CD14-positive monocyte (primary cell): ENCODE measurements around the gene RUBCN. TPM values are rescaled to one million over a fixed set of nuclear protein-coding genes. Genes with fewer than 3 reads are reported as not detected.
A peak's percentile ranks its signal among the peaks of the same experiment; 100 is the strongest.
"Not testable (repeated sequence)": the region's sequence is repeated elsewhere in the genome, so short reads cannot be mapped to it uniquely, and the experiment has no call there.

ENCODE experiments used
- DNase-seq, 3 donors: peaks; one replicate each; pipeline ENCODE4 v3.0.0-alpha.2; 2011 to 2022
- H2AFZ ChIP-seq: 2 replicates; pipeline ENCODE4 v1.6.0; 2012; ENCODE audit warnings: mild to moderate bottlenecking, low read depth, low read length, inconsistent platforms; ENCODE audit not compliant: insufficient read depth, poor library complexity, severe bottlenecking
- H3K27ac ChIP-seq, 2 donors: 1 replicate in 1 of 2; 2 replicates in 1 of 2; pipeline ENCODE4 v1.5.1; 2012 to 2013; ENCODE audit warnings: low read length in 2 of 2, control low read depth in 1 of 2, inconsistent platforms in 1 of 2, low read depth in 1 of 2, mild to moderate bottlenecking in 1 of 2
- H3K27me3 ChIP-seq, 2 donors: one replicate each; pipeline versions ENCODE4 v1.6.0 to v1.6.1; 2011 to 2013; ENCODE audit warnings: low read length in 2 of 2; ENCODE audit not compliant: control insufficient read depth in 2 of 2, insufficient read depth in 2 of 2
- H3K36me3 ChIP-seq, 2 donors: replicated peaks in 1 of 2; 1 replicate in 1 of 2; 2 replicates in 1 of 2; pipeline versions ENCODE4 v1.5.1 to v1.6.1; 2012 to 2013; ENCODE audit warnings: low read length in 2 of 2, control low read depth in 1 of 2, inconsistent platforms in 1 of 2, mild to moderate bottlenecking in 1 of 2; ENCODE audit not compliant: insufficient read depth in 2 of 2, control insufficient read depth in 1 of 2
- H3K4me1 ChIP-seq, 2 donors: 1 replicate in 1 of 2; 2 replicates in 1 of 2; pipeline versions ENCODE4 v1.5.1 to v1.6.1; 2012 to 2013; ENCODE audit warnings: low read length in 2 of 2, control low read depth in 1 of 2, inconsistent platforms in 1 of 2, mild to moderate bottlenecking in 1 of 2, moderate library complexity in 1 of 2; ENCODE audit not compliant: insufficient read depth in 2 of 2, control insufficient read depth in 1 of 2
- H3K4me2 ChIP-seq: replicated peaks from 2 replicates; pipeline ENCODE3; 2012; ENCODE audit warnings: low read length, moderate library complexity, mild to moderate bottlenecking; ENCODE audit not compliant: poor library complexity, severe bottlenecking; ENCODE audit errors: extremely low read depth
- H3K4me3 ChIP-seq, 3 experiments: fragments of 200-600 bp in 1 of 3; sonication (generic) in 1 of 3; replicated peaks in 1 of 3; 1 replicate in 2 of 3; 2 replicates in 1 of 3; pipeline ENCODE4 v1.5.1; 2011 to 2013; ENCODE audit warnings: low read length in 3 of 3, mild to moderate bottlenecking in 3 of 3, control low read depth in 2 of 3, low read depth in 2 of 3, inconsistent platforms in 1 of 3, moderate library complexity in 1 of 3
- H3K79me2 ChIP-seq: 2 replicates; pipeline ENCODE4 v1.6.0; 2012; ENCODE audit warnings: mild to moderate bottlenecking, control low read depth, inconsistent platforms, low read length, moderate library complexity; ENCODE audit not compliant: insufficient read depth
- H3K9ac ChIP-seq: 2 replicates; pipeline ENCODE4 v1.6.0; 2017; ENCODE audit warnings: low read length, mild to moderate bottlenecking; ENCODE audit not compliant: insufficient read depth, poor library complexity, severe bottlenecking
- H3K9me3 ChIP-seq, 2 donors: replicated peaks in 1 of 2; 1 replicate in 1 of 2; 2 replicates in 1 of 2; pipeline versions ENCODE4 v1.5.1 to v1.6.1; 2012 to 2013; ENCODE audit warnings: low read length in 2 of 2, control low read depth in 1 of 2; ENCODE audit not compliant: control insufficient read depth in 1 of 2, insufficient read depth in 1 of 2
- H4K20me1 ChIP-seq: 2 replicates; pipeline ENCODE4 v1.6.0; 2012; ENCODE audit warnings: mild to moderate bottlenecking, low read length, control low read depth, moderate library complexity; ENCODE audit not compliant: insufficient read depth
- H3K27ac Mint-ChIP-seq, 7 donors: one replicate each; pipeline ENCODE4 v1.8.0; 2020; ENCODE audit warnings: mild to moderate bottlenecking in 7 of 7, mixed read lengths in 7 of 7, moderate library complexity in 6 of 7, inconsistent platforms in 2 of 7
- H3K27me3 Mint-ChIP-seq, 3 donors: one replicate each; pipeline ENCODE4 v1.8.0; 2021 to 2022; ENCODE audit warnings: low read depth in 3 of 3, mild to moderate bottlenecking in 3 of 3, mixed read lengths in 3 of 3, moderate library complexity in 3 of 3, inconsistent platforms in 1 of 3
- H3K36me3 Mint-ChIP-seq, 2 donors: one replicate each; pipeline ENCODE4 v1.8.0; 2020; ENCODE audit warnings: mixed read lengths in 2 of 2, inconsistent platforms in 1 of 2, mild to moderate bottlenecking in 1 of 2
- H3K4me1 Mint-ChIP-seq: one replicate; pipeline ENCODE4 v1.8.0; 2020; ENCODE audit warnings: mild to moderate bottlenecking, mixed read lengths
- H3K4me3 Mint-ChIP-seq, 2 donors: one replicate each; pipeline ENCODE4 v1.8.0; 2020; ENCODE audit warnings: mild to moderate bottlenecking in 2 of 2, mixed read lengths in 2 of 2, moderate library complexity in 1 of 2
- H3K9me3 Mint-ChIP-seq, 7 donors: one replicate each; pipeline ENCODE4 v1.8.0; 2020 to 2022; ENCODE audit warnings: mixed read lengths in 7 of 7, mild to moderate bottlenecking in 6 of 7, moderate library complexity in 6 of 7, inconsistent platforms in 2 of 7
- CTCF ChIP-seq: fragments of 200-600 bp; IDR thresholded peaks from one replicate; pipeline ENCODE4 v1.8.0; 2022; ENCODE audit warnings: antibody characterized with exemption, mild to moderate bottlenecking
- WGBS: methylation state at CpG from one replicate; pipeline ENCODE4 v1.1.5; 2013; ENCODE audit warnings: missing lambda C conversion rate; ENCODE audit not compliant: insufficient coverage; 5-methylcytosine and 5-hydroxymethylcytosine counted together
- intact Hi-C, 2 donors: fragments of 100-400 bp; cut with micrococcal nuclease; formaldehyde crosslinking; loops; one replicate each; pipeline versions ENCODE4 v1.15.0 to v1.15.1; 2023
- polyA plus RNA-seq, 3 donors: library from polyadenylated mRNA; depleted of rRNA in 1 of 3; unstranded in 2 of 3; stranded (reverse) in 1 of 3; fragments of 300-500 nt in 2 of 3; fragments of >200 nt in 1 of 3; fragmentation: Illumina TruSeq in 2 of 3; gene quantifications; 1 replicate in 2 of 3; 2 replicates in 1 of 3; pipeline ENCODE4 v1.2.3, GENCODE V29; 2012 to 2021

The RUBCN gene
- polyA plus RNA-seq, 3 donors: 8.6 to 37.9 (median 13.5) TPM

DNA sequence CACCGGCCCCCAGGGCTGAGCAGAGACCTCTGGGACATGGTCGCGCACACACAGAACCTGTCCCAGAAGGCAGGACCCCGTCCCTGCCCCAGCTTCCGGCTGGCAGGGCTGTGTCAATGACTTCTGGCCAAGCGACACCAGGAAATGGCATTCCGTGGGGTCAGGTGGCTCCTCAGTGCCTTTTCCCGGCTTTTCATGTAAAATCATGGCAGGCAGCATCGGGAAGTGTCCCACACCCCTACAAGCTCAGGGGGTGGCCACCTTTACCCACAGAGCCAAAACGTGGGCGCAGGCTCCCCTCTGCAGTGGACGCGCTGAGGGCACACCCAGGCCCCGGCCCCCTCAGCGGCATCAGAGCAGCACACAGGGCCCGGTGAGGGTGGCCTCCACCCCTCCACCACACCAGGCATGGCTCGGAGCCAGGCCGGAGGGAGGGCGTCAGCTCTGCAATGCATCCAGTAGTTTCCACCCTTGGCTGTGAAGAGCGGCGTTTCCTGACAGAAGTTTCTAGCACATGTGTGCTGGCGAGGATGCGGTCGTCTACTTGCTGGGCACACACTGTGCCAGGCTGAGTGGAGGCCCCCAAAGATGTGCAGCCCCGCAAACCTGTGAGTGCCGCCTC lies 70.4 kb downstream of the RUBCN start:
- 75% methylated on average over 9 of the region's 26 CpGs for WGBS
- not testable (repeated sequence) for H3K4me2 ChIP-seq
- intact Hi-C loops: loop anchor here in 1 of 2 donors (5.0 kb wide), 1 partner anchor 69 kb away; no protein-coding TSS in a partner anchor

DNA sequence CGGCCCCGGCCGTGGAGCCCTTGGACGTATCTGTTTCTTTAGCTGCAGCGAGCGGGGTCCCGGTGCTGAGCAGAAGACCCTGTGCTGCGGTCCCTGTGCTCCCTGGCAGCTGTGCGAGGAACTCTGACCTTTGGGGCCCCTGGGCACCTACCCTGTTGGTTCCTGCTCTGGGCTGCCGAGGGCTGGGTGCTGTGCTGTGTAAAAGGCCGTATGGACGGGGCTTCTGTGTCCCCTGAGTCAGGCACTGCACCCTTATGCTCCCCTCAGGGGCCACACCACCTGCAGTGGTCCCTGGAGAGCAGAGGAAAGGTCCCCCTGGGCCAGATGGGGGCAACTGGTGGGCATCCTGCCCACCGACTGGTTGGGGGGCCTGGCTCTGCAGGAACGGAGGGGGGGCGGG lies 71.2 kb downstream of the RUBCN start:
- WGBS: no CpG with 5 or more reads among the region's 15 CpGs
- H3K27me3 Mint-ChIP-seq: peaks cover 4 to 11% (median 11%) of the 10 kb centered on the region in 3 donors
- H3K27ac ChIP-seq, H3K79me2 ChIP-seq, H3K36me3 Mint-ChIP-seq, H3K4me1 Mint-ChIP-seq, H3K9ac ChIP-seq, H3K9me3 ChIP-seq, DNase-seq, H3K4me3 ChIP-seq, H2AFZ ChIP-seq, H3K27me3 ChIP-seq, H3K36me3 ChIP-seq, H3K4me2 ChIP-seq, H3K9me3 Mint-ChIP-seq, H4K20me1 ChIP-seq, H3K27ac Mint-ChIP-seq, H3K4me1 ChIP-seq, H3K4me3 Mint-ChIP-seq: not testable (repeated sequence)
- peak; percentile 1 for TF ChIP-seq CTCF
- intact Hi-C loops: loop anchor here in 1 of 2 donors (5.0 kb wide), 1 partner anchor 68 kb away; no protein-coding TSS in a partner anchor

More for the DNA sequence above, 70.4 kb downstream of the RUBCN start:
- not testable (repeated sequence) for H3K4me1 Mint-ChIP-seq, DNase-seq, H3K27ac Mint-ChIP-seq, H4K20me1 ChIP-seq, H3K27me3 ChIP-seq, H3K36me3 ChIP-seq, H3K9me3 Mint-ChIP-seq, H3K27ac ChIP-seq, H3K36me3 Mint-ChIP-seq, H3K9ac ChIP-seq, H3K9me3 ChIP-seq, H3K4me1 ChIP-seq, H3K4me3 Mint-ChIP-seq, H3K4me3 ChIP-seq, H2AFZ ChIP-seq, H3K79me2 ChIP-seq
- H3K27me3 Mint-ChIP-seq: peaks cover 4 to 11% (median 11%) of the 10 kb centered on the region in 3 donors

DNA sequence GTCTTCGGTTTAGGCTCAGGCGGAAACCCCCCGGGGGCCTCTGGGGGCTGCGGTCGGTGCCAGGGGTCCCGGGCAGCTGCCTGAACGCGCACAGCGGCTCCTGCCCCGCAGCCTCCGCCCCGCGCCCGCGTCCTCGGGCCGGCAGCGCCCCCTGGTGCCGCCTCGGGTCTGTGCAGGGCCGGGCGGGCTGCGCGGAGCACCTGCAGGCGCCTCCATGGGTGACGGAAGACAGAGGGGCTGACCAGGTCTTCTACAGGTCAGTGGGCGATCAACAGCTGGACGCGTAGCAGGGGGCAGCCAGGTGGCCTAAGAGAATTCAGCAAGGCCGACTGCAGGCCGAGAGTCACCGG lies 71.6 kb downstream of the RUBCN start:
- not testable (repeated sequence) for H3K36me3 ChIP-seq, H3K4me1 Mint-ChIP-seq, H3K27ac Mint-ChIP-seq, H2AFZ ChIP-seq, H3K79me2 ChIP-seq, H3K4me1 ChIP-seq, H3K36me3 Mint-ChIP-seq, H3K4me3 ChIP-seq, H3K27ac ChIP-seq, H3K4me2 ChIP-seq, H3K27me3 ChIP-seq, H3K9me3 Mint-ChIP-seq, H3K9me3 ChIP-seq, H3K9ac ChIP-seq, H3K4me3 Mint-ChIP-seq, H4K20me1 ChIP-seq, DNase-seq
- WGBS: no CpG with 5 or more reads among the region's 32 CpGs
- H3K27me3 Mint-ChIP-seq: peaks cover 4 to 11% (median 11%) of the 10 kb centered on the region in 3 donors
- intact Hi-C loops: loop anchor here in 1 of 2 donors (5.0 kb wide), 1 partner anchor 68 kb away; no protein-coding TSS in a partner anchor
